Liver (tissue), 9 donors: ENCODE measurements around the gene MAPK1. TPM values are rescaled to one million over a fixed set of nuclear protein-coding genes. Genes with fewer than 3 reads are reported as not detected.

Experiments used
- DNase-seq: peaks from one replicate; pipeline ENCODE4 v3.0.0-alpha.2; 2017; ENCODE audit warnings: low spot score
- H3K27ac ChIP-seq, 2 donors: one replicate each; pipeline ENCODE4 v1.7.0; 2013; ENCODE audit warnings: inconsistent platforms in 2 of 2, low read length in 2 of 2, control low read depth in 1 of 2, low read depth in 1 of 2, mild to moderate bottlenecking in 1 of 2
- H3K27me3 ChIP-seq, 4 donors: one replicate each; pipeline versions ENCODE4 v1.6.1 to v1.7.0; 2013; ENCODE audit warnings: low read length in 3 of 4, inconsistent platforms in 1 of 4, mild to moderate bottlenecking in 1 of 4, moderate library complexity in 1 of 4; ENCODE audit not compliant: control insufficient read depth in 4 of 4, insufficient read depth in 4 of 4
- H3K36me3 ChIP-seq, 4 donors: one replicate each; pipeline versions ENCODE4 v1.6.1 to v1.7.0; 2013; ENCODE audit warnings: low read length in 3 of 4, mild to moderate bottlenecking in 3 of 4, low read depth in 1 of 4, moderate library complexity in 1 of 4; ENCODE audit not compliant: control insufficient read depth in 4 of 4, insufficient read depth in 3 of 4
- H3K4me1 ChIP-seq, 4 donors: one replicate each; pipeline versions ENCODE4 v1.6.1 to v1.7.0; 2013; ENCODE audit warnings: low read length in 3 of 4, mild to moderate bottlenecking in 3 of 4, moderate library complexity in 1 of 4; ENCODE audit not compliant: control insufficient read depth in 4 of 4, insufficient read depth in 4 of 4
- H3K4me3 ChIP-seq, 3 donors: one replicate each; pipeline versions ENCODE4 v1.6.1 to v1.7.0; 2013; ENCODE audit warnings: low read length in 3 of 3, control low read depth in 1 of 3, low read depth in 1 of 3, mild to moderate bottlenecking in 1 of 3
- H3K9ac ChIP-seq, 2 donors: one replicate each; pipeline ENCODE4 v1.7.0; 2013; ENCODE audit warnings: low read length in 2 of 2, mild to moderate bottlenecking in 2 of 2, moderate library complexity in 2 of 2, control low read depth in 1 of 2, low read depth in 1 of 2
- H3K9me3 ChIP-seq, 4 donors: one replicate each; pipeline versions ENCODE4 v1.6.1 to v1.7.0; 2013; ENCODE audit warnings: low read length in 3 of 4; ENCODE audit not compliant: control insufficient read depth in 4 of 4
- CTCF ChIP-seq: fragments of 150-350 bp; IDR thresholded peaks from 2 replicates; pipeline ENCODE4 v1.5.1; 2017; ENCODE audit warnings: improper control_type of control experiment, low read depth, low read length; ENCODE audit not compliant: missing input control
- EGR1 ChIP-seq, 2 donors: IDR thresholded peaks; 2 replicates each; pipeline ENCODE4 v1.6.1; 2016 to 2018; ENCODE audit warnings: antibody characterized with exemption in 2 of 2, low read depth in 2 of 2
- FOXA1 ChIP-seq: IDR thresholded peaks from 2 replicates; pipeline ENCODE4 v1.6.1; 2016; ENCODE audit warnings: antibody characterized with exemption
- FOXA2 ChIP-seq: IDR thresholded peaks from 2 replicates; pipeline ENCODE4 v1.6.1; 2016; ENCODE audit warnings: antibody characterized with exemption
- HNF4A ChIP-seq, 2 donors: conservative IDR thresholded peaks; 2 replicates each; pipeline ENCODE4 v1.6.1; 2016; ENCODE audit warnings: antibody characterized with exemption in 2 of 2, mild to moderate bottlenecking in 2 of 2
- HNF4G ChIP-seq: IDR thresholded peaks from 2 replicates; pipeline ENCODE4 v1.6.1; 2016; ENCODE audit warnings: antibody characterized with exemption
- JUND ChIP-seq, 2 donors: IDR thresholded peaks; 2 replicates each; pipeline ENCODE4 v1.6.1; 2016; ENCODE audit warnings: antibody characterized with exemption in 2 of 2
- NR2F2 ChIP-seq: IDR thresholded peaks from 2 replicates; pipeline ENCODE4 v1.6.1; 2016; ENCODE audit warnings: antibody characterized with exemption
- RAD21 ChIP-seq, 2 donors: IDR thresholded peaks; 2 replicates each; pipeline ENCODE4 v1.6.1; 2016; ENCODE audit warnings: antibody characterized with exemption in 2 of 2, mild to moderate bottlenecking in 2 of 2
- RXRA ChIP-seq, 2 donors: IDR thresholded peaks; 2 replicates each; pipeline ENCODE4 v1.6.1; 2017 to 2018; ENCODE audit warnings: antibody characterized with exemption in 2 of 2, mild to moderate bottlenecking in 1 of 2
- SP1 ChIP-seq: IDR thresholded peaks from 2 replicates; pipeline ENCODE4 v1.6.1; 2018; ENCODE audit warnings: antibody characterized with exemption, mild to moderate bottlenecking
- TAF1 ChIP-seq: conservative IDR thresholded peaks from 2 replicates; pipeline ENCODE4 v1.6.1; 2016; ENCODE audit warnings: antibody characterized with exemption, mild to moderate bottlenecking
- YY1 ChIP-seq: IDR thresholded peaks from 2 replicates; pipeline ENCODE4 v1.6.1; 2016; ENCODE audit warnings: antibody characterized with exemption, mild to moderate bottlenecking
- ZBTB33 ChIP-seq: IDR thresholded peaks from 2 replicates; pipeline ENCODE4 v1.6.1; 2016; ENCODE audit warnings: antibody characterized with exemption
- WGBS: extraction: QIAGEN DNeasy Blood & Tissue Kit; methylation state at CpG from one replicate; pipeline ENCODE4 v1.1.7; 2013; 5-methylcytosine and 5-hydroxymethylcytosine counted together
- polyA plus RNA-seq, 2 donors: library from polyadenylated mRNA; stranded (reverse) in 1 of 2; unstranded in 1 of 2; fragments of 200-250 nt in 1 of 2; fragments of >200 nt in 1 of 2; fragmentation: Nextera tagmentation in 1 of 2; extraction: Ambion mirVana in 1 of 2; gene quantifications; one replicate each; pipeline versions ENCODE4 v1.2.1 to v1.2.3, GENCODE V29; 2013 to 2015
- total RNA-seq, 2 donors: library from RNA; depleted of rRNA; stranded (reverse); fragments of >200 nt; gene quantifications; one replicate each; pipeline ENCODE4 v1.2.3, GENCODE V29; 2014
- TF ChIP-seq, protein P1 (sequence below): IDR thresholded peaks from 2 replicates; pipeline ENCODE4 v1.6.1; 2016; ENCODE audit warnings: antibody characterized with exemption
- TF ChIP-seq, protein P2 (sequence below): IDR thresholded peaks from 2 replicates; pipeline ENCODE4 v1.6.1; 2016; ENCODE audit warnings: antibody characterized with exemption
- TF ChIP-seq, protein P3 (sequence below): IDR thresholded peaks from 2 replicates; pipeline ENCODE4 v1.6.1; 2016; ENCODE audit warnings: antibody characterized with exemption, mild to moderate bottlenecking
- donor health status: healthy.
- donor health status: healthy.
- donor health status: healthy.
- donor health status: healthy.
- donor health status: healthy.

MAPK1 gene
- total and polyA plus RNA-seq, 4 donors, result 8.3 to 31.8 (median 22.8) TPM

GRCh38 chr22:21736084-21736642 lies 131.3 kb downstream of the MAPK1 start:
- no peaks in the 10 kb centered on the region for H3K9me3 ChIP-seq
- H3K4me3 ChIP-seq, result peak overlapping the region in 2 of 3 donors; percentile 44 to 74
- H3K36me3 ChIP-seq, result no peaks in the 10 kb centered on the region
- H3K4me1 ChIP-seq, result peaks cover 3 to 12% (median 10%) of the 10 kb centered on the region in 4 donors
- H3K9ac ChIP-seq, result no peak overlapping the region
- no peaks in the 10 kb centered on the region for H3K27me3 ChIP-seq
- no peak for DNase-seq
- TF ChIP-seq, protein P1, sequence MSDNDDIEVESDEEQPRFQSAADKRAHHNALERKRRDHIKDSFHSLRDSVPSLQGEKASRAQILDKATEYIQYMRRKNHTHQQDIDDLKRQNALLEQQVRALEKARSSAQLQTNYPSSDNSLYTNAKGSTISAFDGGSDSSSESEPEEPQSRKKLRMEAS, result no peak
- TF ChIP-seq RXRA (IDR thresholded peaks at IDR 0.05) (no peak), EGR1 (IDR thresholded peaks at IDR 0.05; ENCODE audit: low read depth in 2 of 2) (no peak), SP1 (no peak), HNF4A (conservative IDR thresholded peaks at IDR 0.05) (no peak), NR2F2 (no peak), TAF1 (no peak), RAD21 (IDR thresholded peaks at IDR 0.05) (no peak), FOXA1 (no peak), JUND (IDR thresholded peaks at IDR 0.05) (no peak), HNF4G (no peak), ZBTB33 (no peak), CTCF (no peak), FOXA2 (no peak), YY1 (no peak)
- TF ChIP-seq, protein P2, sequence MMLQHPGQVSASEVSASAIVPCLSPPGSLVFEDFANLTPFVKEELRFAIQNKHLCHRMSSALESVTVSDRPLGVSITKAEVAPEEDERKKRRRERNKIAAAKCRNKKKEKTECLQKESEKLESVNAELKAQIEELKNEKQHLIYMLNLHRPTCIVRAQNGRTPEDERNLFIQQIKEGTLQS, result no peak
- TF ChIP-seq, protein P3, sequence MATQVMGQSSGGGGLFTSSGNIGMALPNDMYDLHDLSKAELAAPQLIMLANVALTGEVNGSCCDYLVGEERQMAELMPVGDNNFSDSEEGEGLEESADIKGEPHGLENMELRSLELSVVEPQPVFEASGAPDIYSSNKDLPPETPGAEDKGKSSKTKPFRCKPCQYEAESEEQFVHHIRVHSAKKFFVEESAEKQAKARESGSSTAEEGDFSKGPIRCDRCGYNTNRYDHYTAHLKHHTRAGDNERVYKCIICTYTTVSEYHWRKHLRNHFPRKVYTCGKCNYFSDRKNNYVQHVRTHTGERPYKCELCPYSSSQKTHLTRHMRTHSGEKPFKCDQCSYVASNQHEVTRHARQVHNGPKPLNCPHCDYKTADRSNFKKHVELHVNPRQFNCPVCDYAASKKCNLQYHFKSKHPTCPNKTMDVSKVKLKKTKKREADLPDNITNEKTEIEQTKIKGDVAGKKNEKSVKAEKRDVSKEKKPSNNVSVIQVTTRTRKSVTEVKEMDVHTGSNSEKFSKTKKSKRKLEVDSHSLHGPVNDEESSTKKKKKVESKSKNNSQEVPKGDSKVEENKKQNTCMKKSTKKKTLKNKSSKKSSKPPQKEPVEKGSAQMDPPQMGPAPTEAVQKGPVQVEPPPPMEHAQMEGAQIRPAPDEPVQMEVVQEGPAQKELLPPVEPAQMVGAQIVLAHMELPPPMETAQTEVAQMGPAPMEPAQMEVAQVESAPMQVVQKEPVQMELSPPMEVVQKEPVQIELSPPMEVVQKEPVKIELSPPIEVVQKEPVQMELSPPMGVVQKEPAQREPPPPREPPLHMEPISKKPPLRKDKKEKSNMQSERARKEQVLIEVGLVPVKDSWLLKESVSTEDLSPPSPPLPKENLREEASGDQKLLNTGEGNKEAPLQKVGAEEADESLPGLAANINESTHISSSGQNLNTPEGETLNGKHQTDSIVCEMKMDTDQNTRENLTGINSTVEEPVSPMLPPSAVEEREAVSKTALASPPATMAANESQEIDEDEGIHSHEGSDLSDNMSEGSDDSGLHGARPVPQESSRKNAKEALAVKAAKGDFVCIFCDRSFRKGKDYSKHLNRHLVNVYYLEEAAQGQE, result no peak
- 10% methylated on average over 65 of the region's 65 CpGs for WGBS
- H3K27ac ChIP-seq, result peak overlapping the region in 1 of 2 donors; percentile 13
